Body of pancreas (tissue), 4 donors: ENCODE data around the gene PKD2. TPM values are rescaled to one million over a fixed set of nuclear protein-coding genes. Genes with fewer than 3 reads are reported as not detected.

Experiments
- ATAC-seq: fragments of 150-250 bp; one replicate; pipeline ENCODE4 v1.9.1; 2016
- DNase-seq, 4 donors: peaks; one replicate each; pipeline ENCODE4 v3.0.0-alpha.2; 2019
- H3K27ac ChIP-seq, 4 donors: fragments of 200-600 bp; sonication (generic); 1 replicate in 3 of 4; 2 replicates in 1 of 4; pipeline versions ENCODE4 v1.5.1 to v1.6.1; 2016 to 2019; ENCODE audit warnings: mild to moderate bottlenecking in 1 of 4, mixed read lengths in 1 of 4, moderate library complexity in 1 of 4
- H3K27me3 ChIP-seq, 2 donors: fragments of 200-600 bp; sonication (generic); one replicate each; pipeline ENCODE4 v1.6.0; 2016; ENCODE audit warnings: mild to moderate bottlenecking in 1 of 2
- H3K36me3 ChIP-seq, 2 donors: fragments of 200-600 bp; sonication (generic); replicated peaks in 1 of 2; 2 replicates each; pipeline ENCODE4 v1.5.1; 2016; ENCODE audit warnings: low read depth in 2 of 2; ENCODE audit not compliant: insufficient read depth in 1 of 2
- H3K4me1 ChIP-seq: fragments of 200-600 bp; sonication (generic); one replicate; pipeline ENCODE4 v1.6.0; 2016
- H3K4me3 ChIP-seq, 2 donors: fragments of 200-600 bp; sonication (generic); 1 replicate in 1 of 2; 2 replicates in 1 of 2; pipeline ENCODE4 v1.5.1; 2016 to 2019
- H3K9me3 ChIP-seq, 3 donors: fragments of 200-600 bp; sonication (generic); 1 replicate in 2 of 3; 2 replicates in 1 of 3; pipeline ENCODE4 v1.5.1; 2016
- POLR2A ChIP-seq, 3 donors: fragments of 450-650 bp; IDR thresholded peaks; one replicate each; pipeline ENCODE4 v1.6.1; 2016; ENCODE audit warnings: antibody characterized with exemption in 3 of 3, mild to moderate bottlenecking in 2 of 3
- WGBS, 2 donors: methylation state at CpG; one replicate each; pipeline ENCODE4 v1.1.5; 2017; 5-methylcytosine and 5-hydroxymethylcytosine counted together
- intact Hi-C: fragments of 100-400 bp; cut with DNase I; formaldehyde crosslinking; loops from one replicate; pipeline ENCODE4 v1.15.1; 2023
- total RNA-seq, 2 donors: library from RNA; depleted of rRNA; stranded (reverse); fragments of >200 nt; gene quantifications; one replicate each; pipeline ENCODE4 v1.1.0, GENCODE V29; 2016
- TF ChIP-seq, protein P1 (sequence below), 7 experiments: fragments of 450-650 bp in 4 of 7; fragments of 200-600 bp in 3 of 7; sonication (generic) in 3 of 7; IDR thresholded peaks; one replicate each; pipeline ENCODE4 v1.5.1; 2016 to 2019; ENCODE audit warnings: antibody characterized with exemption in 7 of 7

The PKD2 gene
- total RNA-seq, 2 donors from 2014 or later = 29.8 to 33.6 TPM

GRCh38 chr4:88091378-88091777, 83.9 kb downstream of the PKD2 start:
- H3K36me3 ChIP-seq = no peaks in the 10 kb centered on the region
- H3K9me3 ChIP-seq = no peaks in the 10 kb centered on the region
- no peaks in the 10 kb centered on the region for H3K27me3 ChIP-seq
- TF ChIP-seq, protein P1, sequence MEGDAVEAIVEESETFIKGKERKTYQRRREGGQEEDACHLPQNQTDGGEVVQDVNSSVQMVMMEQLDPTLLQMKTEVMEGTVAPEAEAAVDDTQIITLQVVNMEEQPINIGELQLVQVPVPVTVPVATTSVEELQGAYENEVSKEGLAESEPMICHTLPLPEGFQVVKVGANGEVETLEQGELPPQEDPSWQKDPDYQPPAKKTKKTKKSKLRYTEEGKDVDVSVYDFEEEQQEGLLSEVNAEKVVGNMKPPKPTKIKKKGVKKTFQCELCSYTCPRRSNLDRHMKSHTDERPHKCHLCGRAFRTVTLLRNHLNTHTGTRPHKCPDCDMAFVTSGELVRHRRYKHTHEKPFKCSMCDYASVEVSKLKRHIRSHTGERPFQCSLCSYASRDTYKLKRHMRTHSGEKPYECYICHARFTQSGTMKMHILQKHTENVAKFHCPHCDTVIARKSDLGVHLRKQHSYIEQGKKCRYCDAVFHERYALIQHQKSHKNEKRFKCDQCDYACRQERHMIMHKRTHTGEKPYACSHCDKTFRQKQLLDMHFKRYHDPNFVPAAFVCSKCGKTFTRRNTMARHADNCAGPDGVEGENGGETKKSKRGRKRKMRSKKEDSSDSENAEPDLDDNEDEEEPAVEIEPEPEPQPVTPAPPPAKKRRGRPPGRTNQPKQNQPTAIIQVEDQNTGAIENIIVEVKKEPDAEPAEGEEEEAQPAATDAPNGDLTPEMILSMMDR (IDR thresholded peaks at IDR 0.05) = no peak
- no peak for TF ChIP-seq POLR2A (IDR thresholded peaks at IDR 0.05)
- intact Hi-C loops = no loop called here
- ATAC-seq = no peak
- no peaks in the 10 kb centered on the region for H3K4me1 ChIP-seq
- WGBS, 2 donors = 77 to 79% methylated on average over 3 of the region's 3 CpGs
- no peak overlapping the region for H3K4me3 ChIP-seq
- no peak overlapping the region for H3K27ac ChIP-seq
- no peak for DNase-seq

DNA sequence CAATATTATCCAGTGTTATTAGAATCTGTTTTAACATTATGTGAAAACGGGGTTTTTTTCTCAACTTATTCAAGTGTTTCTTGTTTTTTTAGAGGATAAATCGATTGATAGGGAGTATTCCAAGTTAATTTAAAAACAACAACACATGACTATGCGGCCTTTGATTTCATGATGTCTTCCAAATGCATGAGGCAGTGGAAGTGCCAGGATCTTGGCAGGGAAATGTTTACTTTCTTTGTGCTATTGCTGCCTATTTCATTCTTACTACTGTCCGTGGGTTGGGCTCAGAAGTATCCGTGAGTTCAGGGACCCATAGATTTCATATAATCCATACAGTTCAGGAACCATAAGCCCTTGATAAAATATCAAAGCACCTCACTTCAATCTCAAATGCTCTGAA, 86.4 kb downstream of the PKD2 start:
- intact Hi-C loops = no loop called here
- H3K4me1 ChIP-seq = no peaks in the 10 kb centered on the region
- no peaks in the 10 kb centered on the region for H3K9me3 ChIP-seq
- no peaks in the 10 kb centered on the region for H3K27me3 ChIP-seq
- no peaks in the 10 kb centered on the region for H3K36me3 ChIP-seq
- DNase-seq = no peak
- no peak overlapping the region for H3K4me3 ChIP-seq
- H3K27ac ChIP-seq = no peak overlapping the region
- WGBS, 2 donors = 64 to 73% methylated on average over 5 of the region's 5 CpGs
- TF ChIP-seq, protein P1 (IDR thresholded peaks at IDR 0.05) = no peak
- TF ChIP-seq POLR2A (IDR thresholded peaks at IDR 0.05) = no peak
- ATAC-seq = no peak

DNA sequence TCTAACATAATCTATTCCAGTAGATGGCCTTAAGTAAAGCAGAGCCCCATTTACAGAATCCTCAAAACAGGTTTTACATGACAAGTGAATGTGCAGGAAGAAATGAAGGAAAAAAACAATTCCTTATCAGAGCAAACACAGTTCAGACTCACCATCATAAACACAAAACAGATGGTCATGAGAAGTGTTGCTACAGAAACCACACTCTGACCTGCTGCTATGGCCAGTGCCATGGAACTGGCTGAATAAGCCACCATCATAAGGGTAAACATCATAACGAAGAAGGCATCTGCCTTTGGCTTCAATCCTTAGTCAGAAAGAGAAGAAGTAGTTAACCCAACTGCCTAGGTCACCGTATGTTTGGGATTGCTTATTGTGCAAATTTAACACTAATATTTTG, 89.9 kb downstream of the PKD2 start:
- no peak for TF ChIP-seq POLR2A (IDR thresholded peaks at IDR 0.05)
- TF ChIP-seq, protein P1 (IDR thresholded peaks at IDR 0.05) = no peak
- intact Hi-C loops = no loop called here
- no peak overlapping the region for H3K4me3 ChIP-seq
- DNase-seq (no peak), ATAC-seq (no peak)
- 64 to 71% methylated on average over 2 of the region's 2 CpGs for WGBS, 2 donors
- no peaks in the 10 kb centered on the region for H3K4me1 ChIP-seq
- H3K27me3 ChIP-seq = no peaks in the 10 kb centered on the region
- no peaks in the 10 kb centered on the region for H3K36me3 ChIP-seq
- H3K27ac ChIP-seq = no peak overlapping the region
- H3K9me3 ChIP-seq = no peaks in the 10 kb centered on the region

DNA sequence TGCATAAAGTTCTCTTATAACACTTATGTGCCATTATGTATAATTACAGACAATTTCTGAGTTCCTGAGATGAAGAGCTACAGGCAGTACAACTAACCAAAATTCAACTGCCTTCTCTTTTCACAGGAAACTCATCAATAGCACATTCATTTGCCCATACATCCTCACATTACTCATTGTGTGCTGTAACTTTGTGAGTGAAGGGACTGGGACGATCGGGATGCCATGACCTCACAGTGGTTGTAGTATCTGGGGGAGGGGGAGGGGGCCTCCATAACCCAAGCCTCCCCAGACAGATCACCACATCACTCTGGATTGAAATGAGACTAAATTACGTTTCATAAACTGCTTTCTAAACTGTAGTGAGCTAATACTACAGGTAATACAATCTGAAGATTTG, 90.3 kb downstream of the PKD2 start:
- TF ChIP-seq, protein P1 (IDR thresholded peaks at IDR 0.05) = no peak
- TF ChIP-seq POLR2A (IDR thresholded peaks at IDR 0.05) = no peak
- intact Hi-C loops = no loop called here
- no peak overlapping the region for H3K27ac ChIP-seq
- ATAC-seq (no peak), DNase-seq (no peak)
- H3K4me3 ChIP-seq = no peak overlapping the region
- H3K4me1 ChIP-seq = no peaks in the 10 kb centered on the region
- no peaks in the 10 kb centered on the region for H3K36me3 ChIP-seq
- H3K9me3 ChIP-seq = no peaks in the 10 kb centered on the region
- H3K27me3 ChIP-seq = no peaks in the 10 kb centered on the region
- 71 to 79% methylated on average over 3 of the region's 3 CpGs for WGBS, 2 donors

GRCh38 chr4:88098993-88099752, 91.7 kb downstream of the PKD2 start:
- Histone ChIP-seq H3K4me1 (no peaks in the 10 kb centered on the region), H3K27ac (no peak overlapping the region), H3K36me3 (no peaks in the 10 kb centered on the region), H3K27me3 (no peaks in the 10 kb centered on the region), H3K4me3 (no peak overlapping the region), H3K9me3 (no peaks in the 10 kb centered on the region)
- 87% methylated on average over 4 of the region's 4 CpGs for WGBS, 2 donors
- TF ChIP-seq, protein P1 (IDR thresholded peaks at IDR 0.05) = no peak
- no peak for TF ChIP-seq POLR2A (IDR thresholded peaks at IDR 0.05)
- ATAC-seq = no peak
- intact Hi-C loops = no loop called here
- no peak for DNase-seq
